ENCODE results near the gene ZSCAN1. TPM values are rescaled to one million over a fixed set of nuclear protein-coding genes. Genes with fewer than 3 reads are reported as not detected.

The ZSCAN1 gene
- total RNA-seq, 2 donors from 2014 or later, result 2.2 to 5.2 TPM

- peaks cover 13% of the 10 kb centered on the region for H3K9me3 ChIP-seq
- H3K27me3 ChIP-seq (replicated peaks; ENCODE audit: insufficient read depth), result no peaks in the 10 kb centered on the region
- H3K27ac ChIP-seq, result no peak overlapping the region
- 95% methylated on average over 3 of the region's 3 CpGs for WGBS
- DNase-seq (ENCODE audit: low spot score), result no peak
- H3K36me3 ChIP-seq, result peaks cover 0 to 21% of the 10 kb centered on the region in 2 donors
- TF ChIP-seq POLR2AphosphoS5 (IDR thresholded peaks at IDR 0.05), result no peak
- TF ChIP-seq CTCF (IDR thresholded peaks at IDR 0.05), result no peak
- TF ChIP-seq POLR2A (IDR thresholded peaks at IDR 0.05), result no peak
- intact Hi-C loops (cut with DNase I), result no loop called here
- H3K4me3 ChIP-seq, result no peak overlapping the region
- H3K4me1 ChIP-seq (replicated peaks), result no peaks in the 10 kb centered on the region
Measured at GRCh38 chr19:58063712-58064111, 29.9 kb downstream of the ZSCAN1 start.

- H3K4me3 ChIP-seq, result no peak overlapping the region
- no peaks in the 10 kb centered on the region for H3K4me1 ChIP-seq (replicated peaks)
- peaks cover 13% of the 10 kb centered on the region for H3K9me3 ChIP-seq
- DNase-seq (ENCODE audit: low spot score), result no peak
- WGBS, result over 99% methylated on average over 15 of the region's 15 CpGs
- no peaks in the 10 kb centered on the region for H3K27me3 ChIP-seq (replicated peaks; ENCODE audit: insufficient read depth)
- peaks cover 0 to 21% of the 10 kb centered on the region in 2 donors for H3K36me3 ChIP-seq
- no peak overlapping the region for H3K27ac ChIP-seq
- no peak for TF ChIP-seq POLR2AphosphoS5 (IDR thresholded peaks at IDR 0.05)
- no peak for TF ChIP-seq POLR2A (IDR thresholded peaks at IDR 0.05)
- TF ChIP-seq CTCF (IDR thresholded peaks at IDR 0.05), result no peak
- intact Hi-C loops (cut with DNase I), result no loop called here
Measured at GRCh38 chr19:58067240-58067912, 33.6 kb downstream of the ZSCAN1 start.

- peaks cover 9% of the 10 kb centered on the region in 2 donors for H3K36me3 ChIP-seq
- no peaks in the 10 kb centered on the region for H3K27me3 ChIP-seq (replicated peaks; ENCODE audit: insufficient read depth)
- 96% methylated on average over 10 of the region's 10 CpGs for WGBS
- no peaks in the 10 kb centered on the region for H3K9me3 ChIP-seq
- H3K4me1 ChIP-seq (replicated peaks), result no peaks in the 10 kb centered on the region
- TF ChIP-seq POLR2A (IDR thresholded peaks at IDR 0.05), result no peak
- intact Hi-C loops (cut with DNase I), result no loop called here
- no peak overlapping the region for H3K4me3 ChIP-seq
- DNase-seq (ENCODE audit: low spot score), result no peak
- no peak overlapping the region for H3K27ac ChIP-seq
Measured at GRCh38 chr19:58079792-58080191, 46.0 kb downstream of the ZSCAN1 start.

- intact Hi-C loops (cut with DNase I), result no loop called here
- 93% methylated on average over 3 of the region's 3 CpGs for WGBS
Measured at GRCh38 chr19:58083021-58083420, 49.2 kb downstream of the ZSCAN1 start.

More at GRCh38 chr19:58083021-58083420, 49.2 kb downstream of the ZSCAN1 start:
- Histone ChIP-seq H3K27me3 (replicated peaks; ENCODE audit: insufficient read depth) (no peaks in the 10 kb centered on the region), H3K27ac (no peak overlapping the region), H3K4me1 (replicated peaks) (no peaks in the 10 kb centered on the region), H3K4me3 (no peak overlapping the region), H3K36me3 (peaks cover 16 to 34% of the 10 kb centered on the region in 2 donors), H3K9me3 (no peaks in the 10 kb centered on the region)
- TF ChIP-seq POLR2AphosphoS5 (IDR thresholded peaks at IDR 0.05) (no peak), POLR2A (IDR thresholded peaks at IDR 0.05) (no peak), CTCF (IDR thresholded peaks at IDR 0.05) (no peak)
- DNase-seq (ENCODE audit: low spot score), result no peak
